ENCODE results near the gene SMARCA2. TPM values are rescaled to one million over a fixed set of nuclear protein-coding genes. Genes with fewer than 3 reads are reported as not detected.

Gene SMARCA2
- total and polyA plus RNA-seq, 10 of the 15 experiments (the other 5 are each of a cell fraction or from before 2014, with no cell fraction given), result 100 to 392 (median 204) TPM

- TF ChIP-seq, protein P1, sequence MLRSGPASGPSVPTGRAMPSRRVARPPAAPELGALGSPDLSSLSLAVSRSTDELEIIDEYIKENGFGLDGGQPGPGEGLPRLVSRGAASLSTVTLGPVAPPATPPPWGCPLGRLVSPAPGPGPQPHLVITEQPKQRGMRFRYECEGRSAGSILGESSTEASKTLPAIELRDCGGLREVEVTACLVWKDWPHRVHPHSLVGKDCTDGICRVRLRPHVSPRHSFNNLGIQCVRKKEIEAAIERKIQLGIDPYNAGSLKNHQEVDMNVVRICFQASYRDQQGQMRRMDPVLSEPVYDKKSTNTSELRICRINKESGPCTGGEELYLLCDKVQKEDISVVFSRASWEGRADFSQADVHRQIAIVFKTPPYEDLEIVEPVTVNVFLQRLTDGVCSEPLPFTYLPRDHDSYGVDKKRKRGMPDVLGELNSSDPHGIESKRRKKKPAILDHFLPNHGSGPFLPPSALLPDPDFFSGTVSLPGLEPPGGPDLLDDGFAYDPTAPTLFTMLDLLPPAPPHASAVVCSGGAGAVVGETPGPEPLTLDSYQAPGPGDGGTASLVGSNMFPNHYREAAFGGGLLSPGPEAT (IDR thresholded peaks at IDR 0.05; ENCODE audit: low read depth), result peak; percentile 73; the same call in 1 of the 2 replicates
- TF ChIP-seq POLR2A (IDR thresholded peaks at IDR 0.05; ENCODE audit: low read depth, low read length) (0 out of 2 replicates have a peak, but pooled peaks have one; percentile 28), RAD21 (IDR thresholded peaks at IDR 0.05; ENCODE audit: insufficient read depth, low read depth, low read length) (0 out of 2 replicates have a peak, but pooled peaks have one; percentile 6), CBX3 (IDR thresholded peaks at IDR 0.05; ENCODE audit: borderline replicate concordance, low read depth) (no peak), ATF7 (IDR thresholded peaks at IDR 0.05; ENCODE audit: low read depth) (peak; percentile 90), BCL11A (IDR thresholded peaks at IDR 0.05; ENCODE audit: low read depth, low read length) (peak; percentile 87), MAX (IDR thresholded peaks at IDR 0.05; ENCODE audit: low read depth, low read length) (no peak), EP300 (IDR thresholded peaks at IDR 0.05; ENCODE audit: borderline replicate concordance in 1 of 2, control insufficient read depth in 1 of 2, low read depth in 2 of 2, low read length in 2 of 2) (peak; percentile 87 to 88), CEBPB (IDR thresholded peaks at IDR 0.05; ENCODE audit: borderline replicate concordance in 1 of 2, low read depth in 2 of 2, low read length in 2 of 2) (0 out of 4 replicates have a peak, but pooled peaks of 1 of the 2 experiments have one; percentile 82), CHD1 (IDR thresholded peaks at IDR 0.05; ENCODE audit: low read depth, low read length) (no peak), MEF2A (IDR thresholded peaks at IDR 0.05; ENCODE audit: insufficient read depth, low read depth, low read length) (peak; percentile 92), TAF1 (IDR thresholded peaks at IDR 0.05; ENCODE audit: borderline replicate concordance, low read depth, low read length) (0 out of 2 replicates have a peak, but pooled peaks have one; percentile 34), SKIL (IDR thresholded peaks at IDR 0.05; ENCODE audit: low read depth, poor library complexity, severe bottlenecking) (peak; percentile 87), IKZF2 (IDR thresholded peaks at IDR 0.05) (peak; percentile 67 to 86), KLF5 (IDR thresholded peaks at IDR 0.05; ENCODE audit: partially characterized antibody) (peak; percentile 9)
- TF ChIP-seq, protein P2, sequence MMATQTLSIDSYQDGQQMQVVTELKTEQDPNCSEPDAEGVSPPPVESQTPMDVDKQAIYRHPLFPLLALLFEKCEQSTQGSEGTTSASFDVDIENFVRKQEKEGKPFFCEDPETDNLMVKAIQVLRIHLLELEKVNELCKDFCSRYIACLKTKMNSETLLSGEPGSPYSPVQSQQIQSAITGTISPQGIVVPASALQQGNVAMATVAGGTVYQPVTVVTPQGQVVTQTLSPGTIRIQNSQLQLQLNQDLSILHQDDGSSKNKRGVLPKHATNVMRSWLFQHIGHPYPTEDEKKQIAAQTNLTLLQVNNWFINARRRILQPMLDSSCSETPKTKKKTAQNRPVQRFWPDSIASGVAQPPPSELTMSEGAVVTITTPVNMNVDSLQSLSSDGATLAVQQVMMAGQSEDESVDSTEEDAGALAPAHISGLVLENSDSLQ (IDR thresholded peaks at IDR 0.05), result peak; percentile 40
- TF ChIP-seq, protein P3, sequence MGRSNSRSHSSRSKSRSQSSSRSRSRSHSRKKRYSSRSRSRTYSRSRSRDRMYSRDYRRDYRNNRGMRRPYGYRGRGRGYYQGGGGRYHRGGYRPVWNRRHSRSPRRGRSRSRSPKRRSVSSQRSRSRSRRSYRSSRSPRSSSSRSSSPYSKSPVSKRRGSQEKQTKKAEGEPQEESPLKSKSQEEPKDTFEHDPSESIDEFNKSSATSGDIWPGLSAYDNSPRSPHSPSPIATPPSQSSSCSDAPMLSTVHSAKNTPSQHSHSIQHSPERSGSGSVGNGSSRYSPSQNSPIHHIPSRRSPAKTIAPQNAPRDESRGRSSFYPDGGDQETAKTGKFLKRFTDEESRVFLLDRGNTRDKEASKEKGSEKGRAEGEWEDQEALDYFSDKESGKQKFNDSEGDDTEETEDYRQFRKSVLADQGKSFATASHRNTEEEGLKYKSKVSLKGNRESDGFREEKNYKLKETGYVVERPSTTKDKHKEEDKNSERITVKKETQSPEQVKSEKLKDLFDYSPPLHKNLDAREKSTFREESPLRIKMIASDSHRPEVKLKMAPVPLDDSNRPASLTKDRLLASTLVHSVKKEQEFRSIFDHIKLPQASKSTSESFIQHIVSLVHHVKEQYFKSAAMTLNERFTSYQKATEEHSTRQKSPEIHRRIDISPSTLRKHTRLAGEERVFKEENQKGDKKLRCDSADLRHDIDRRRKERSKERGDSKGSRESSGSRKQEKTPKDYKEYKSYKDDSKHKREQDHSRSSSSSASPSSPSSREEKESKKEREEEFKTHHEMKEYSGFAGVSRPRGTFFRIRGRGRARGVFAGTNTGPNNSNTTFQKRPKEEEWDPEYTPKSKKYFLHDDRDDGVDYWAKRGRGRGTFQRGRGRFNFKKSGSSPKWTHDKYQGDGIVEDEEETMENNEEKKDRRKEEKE (IDR thresholded peaks at IDR 0.05), result no peak
- TF ChIP-seq, protein P4, sequence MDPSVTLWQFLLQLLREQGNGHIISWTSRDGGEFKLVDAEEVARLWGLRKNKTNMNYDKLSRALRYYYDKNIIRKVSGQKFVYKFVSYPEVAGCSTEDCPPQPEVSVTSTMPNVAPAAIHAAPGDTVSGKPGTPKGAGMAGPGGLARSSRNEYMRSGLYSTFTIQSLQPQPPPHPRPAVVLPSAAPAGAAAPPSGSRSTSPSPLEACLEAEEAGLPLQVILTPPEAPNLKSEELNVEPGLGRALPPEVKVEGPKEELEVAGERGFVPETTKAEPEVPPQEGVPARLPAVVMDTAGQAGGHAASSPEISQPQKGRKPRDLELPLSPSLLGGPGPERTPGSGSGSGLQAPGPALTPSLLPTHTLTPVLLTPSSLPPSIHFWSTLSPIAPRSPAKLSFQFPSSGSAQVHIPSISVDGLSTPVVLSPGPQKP (IDR thresholded peaks at IDR 0.05; ENCODE audit: low read depth, low read length), result no peak
Observed at GRCh38 chr9:2053883-2054845, 39.0 kb downstream of the SMARCA2 start (continued).

All from GM12878 (cell line).